T-cell (primary cell): ENCODE measurements around the gene DSCAML1. TPM values are rescaled to one million over a fixed set of nuclear protein-coding genes. Genes with fewer than 3 reads are reported as not detected.

Experiments
- ATAC-seq, 4 experiments: fragments of 200-7000 bp in 3 of 4; fragments of 150-1000 bp in 1 of 4; cut with Tn5 transposase; replicated peaks in 1 of 4; 1 replicate in 3 of 4; 2 replicates in 1 of 4; pipeline ENCODE4 v1.10.0; 2021; ENCODE audit warnings: moderate library complexity in 3 of 4, mild to moderate bottlenecking in 2 of 4, moderate number of reproducible peaks in 1 of 4
- CTCF ChIA-PET, 2 donors: fragments of 300-600 bp; sonication (Branson Sonifier 250); formaldehyde crosslinking; loops; one replicate each; lab custom pipeline; 2022; ENCODE audit warnings: antibody characterized with exemption in 2 of 2; lab: Charles Lee
- POLR2A ChIA-PET, 2 donors: fragments of 300-600 bp; sonication (Branson Sonifier 250); formaldehyde crosslinking; loops; one replicate each; lab custom pipeline; 2022; ENCODE audit warnings: antibody characterized with exemption in 2 of 2; lab: Charles Lee
- DNase-seq, 35 experiments: peaks; one replicate each; pipeline versions ENCODE4 v3.0.0 to v3.0.0-alpha.2; 2013 to 2023
- H3K27ac ChIP-seq: one replicate; pipeline ENCODE4 v1.5.1; 2013; ENCODE audit warnings: low read length
- H3K27me3 ChIP-seq, 2 experiments: replicated peaks in 1 of 2; 1 replicate in 1 of 2; 2 replicates in 1 of 2; pipeline versions ENCODE4 v1.6.1 to v1.7.0; 2013; ENCODE audit warnings: low read length in 1 of 2, mixed read lengths in 1 of 2; ENCODE audit not compliant: control insufficient read depth in 2 of 2, insufficient read depth in 2 of 2; ENCODE audit errors: extremely low read depth in 1 of 2
- H3K36me3 ChIP-seq, 2 donors: 1 replicate in 1 of 2; 2 replicates in 1 of 2; pipeline versions ENCODE4 v1.6.1 to v1.7.0; 2013; ENCODE audit warnings: low read length in 1 of 2; ENCODE audit not compliant: control insufficient read depth in 2 of 2, insufficient read depth in 1 of 2; ENCODE audit errors: extremely low read depth in 1 of 2
- H3K4me1 ChIP-seq, 2 experiments: 1 replicate in 1 of 2; 2 replicates in 1 of 2; pipeline versions ENCODE4 v1.6.1 to v1.7.0; 2013; ENCODE audit warnings: low read length in 2 of 2, mixed read lengths in 1 of 2; ENCODE audit not compliant: insufficient read depth in 2 of 2, control insufficient read depth in 1 of 2; ENCODE audit errors: extremely low read depth in 1 of 2
- H3K4me3 ChIP-seq, 2 donors: 1 replicate in 1 of 2; 2 replicates in 1 of 2; pipeline versions ENCODE4 v1.5.1 to v1.7.0; 2013; ENCODE audit warnings: mild to moderate bottlenecking in 2 of 2, low read length in 1 of 2, moderate library complexity in 1 of 2; ENCODE audit not compliant: control insufficient read depth in 1 of 2; ENCODE audit errors: extremely low read depth in 1 of 2
- H3K9me3 ChIP-seq: 2 replicates; pipeline ENCODE4 v1.7.0; 2013
- H3K27ac Mint-ChIP-seq, 2 donors: one replicate each; pipeline ENCODE4 v1.8.0; 2020 to 2021; ENCODE audit warnings: mild to moderate bottlenecking in 2 of 2, mixed read lengths in 2 of 2
- H3K27me3 Mint-ChIP-seq, 2 donors: one replicate each; pipeline ENCODE4 v1.8.0; 2021 to 2022; ENCODE audit warnings: mixed read lengths in 2 of 2
- H3K36me3 Mint-ChIP-seq: one replicate; pipeline ENCODE4 v1.8.0; 2021; ENCODE audit warnings: mixed read lengths
- H3K4me1 Mint-ChIP-seq, 3 donors: one replicate each; pipeline ENCODE4 v1.8.0; 2020 to 2022; ENCODE audit warnings: mixed read lengths in 3 of 3, mild to moderate bottlenecking in 1 of 3
- H3K4me3 Mint-ChIP-seq, 3 donors: one replicate each; pipeline ENCODE4 v1.8.0; 2020 to 2022; ENCODE audit warnings: mild to moderate bottlenecking in 3 of 3, mixed read lengths in 3 of 3, moderate library complexity in 3 of 3
- H3K9me3 Mint-ChIP-seq, 3 donors: one replicate each; pipeline ENCODE4 v1.8.0; 2020 to 2022; ENCODE audit warnings: mixed read lengths in 3 of 3
- WGBS: methylation state at CpG from one replicate; pipeline ENCODE4 v1.1.5; 2013; ENCODE audit warnings: missing lambda C conversion rate; ENCODE audit not compliant: insufficient coverage; 5-methylcytosine and 5-hydroxymethylcytosine counted together
- total RNA-seq, 35 experiments: library from RNA in 6 of 35; stranded (reverse) in 6 of 35; fragments of 120-200 nt in 1 of 35; gene quantifications; one replicate each; pipeline versions ENCODE4 v1.2.1 to v1.2.4 and lab custom pipeline; 2013 to 2026

Gene DSCAML1
- total RNA-seq, 5 donors from 2014 or later (not counting 1 experiment from before 2014, with no cell fraction given) = 0.15 to 2.4 (median 0.96) TPM

DNA sequence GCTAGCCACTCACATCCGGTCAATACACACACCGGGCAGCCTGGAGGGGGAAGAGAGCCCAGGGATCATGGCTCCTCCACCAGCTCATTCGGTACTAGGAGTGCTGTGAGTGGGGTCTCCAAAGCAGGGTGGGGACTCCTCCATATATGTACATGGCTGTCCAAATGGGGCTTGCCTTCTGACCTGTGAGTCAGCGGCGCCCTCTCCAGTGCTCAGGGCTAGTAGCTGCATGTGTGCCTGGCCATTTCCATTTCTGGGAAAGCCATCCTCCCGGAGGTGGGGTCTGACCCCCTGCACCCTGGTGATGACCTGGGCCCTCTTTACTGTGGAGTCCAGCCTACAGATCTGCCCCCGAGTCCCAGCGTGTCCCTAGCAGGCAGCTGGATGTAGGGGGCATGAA, 287.5 kb downstream of the DSCAML1 start:
- no peaks in the 10 kb centered on the region for H3K4me1 ChIP-seq
- H3K36me3 ChIP-seq = no peaks in the 10 kb centered on the region
- no peak for DNase-seq
- ChIA-PET POLR2A (no interaction called here), CTCF (no interaction called here)
- no peak for ATAC-seq
- no peaks in the 10 kb centered on the region for H3K9me3 Mint-ChIP-seq
- no peak overlapping the region for H3K4me3 ChIP-seq
- WGBS = no CpG with 5 or more reads among the region's 8 CpGs
- no peak overlapping the region for H3K27ac Mint-ChIP-seq
- no peaks in the 10 kb centered on the region for H3K36me3 Mint-ChIP-seq
- peaks cover 0 to 50% of the 10 kb centered on the region in 2 experiments for H3K27me3 ChIP-seq
- H3K9me3 ChIP-seq = no peaks in the 10 kb centered on the region
- no peaks in the 10 kb centered on the region for H3K4me1 Mint-ChIP-seq
- H3K27ac ChIP-seq = no peak overlapping the region
- H3K4me3 Mint-ChIP-seq = no peak overlapping the region
- peaks cover 0 to 25% of the 10 kb centered on the region in 2 donors for H3K27me3 Mint-ChIP-seq

DNA sequence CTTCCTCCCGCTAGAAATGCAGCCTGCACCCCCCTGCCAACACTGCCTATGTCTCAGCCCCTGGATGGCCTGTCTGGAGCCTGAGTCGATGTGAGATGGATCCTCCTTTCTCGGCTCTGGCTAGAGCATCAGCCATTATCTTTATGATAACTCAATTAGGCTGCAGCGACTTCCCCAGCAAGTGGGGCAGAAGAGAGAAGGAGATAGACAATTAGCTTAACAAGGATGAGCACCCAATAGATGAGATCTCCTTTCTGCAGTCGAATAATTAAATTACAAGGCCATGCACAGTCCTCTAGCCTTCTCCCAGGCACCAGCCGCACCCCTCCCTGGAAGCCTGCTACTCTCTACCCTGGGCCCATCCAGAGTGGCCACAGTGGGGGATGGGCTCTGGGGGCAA, 290.0 kb downstream of the DSCAML1 start:
- no peaks in the 10 kb centered on the region for H3K4me1 Mint-ChIP-seq
- peaks cover 3 to 33% of the 10 kb centered on the region in 2 donors for H3K27me3 Mint-ChIP-seq
- H3K4me1 ChIP-seq = no peaks in the 10 kb centered on the region
- POLR2A ChIA-PET = no interaction called here
- H3K9me3 Mint-ChIP-seq = no peaks in the 10 kb centered on the region
- no peaks in the 10 kb centered on the region for H3K36me3 Mint-ChIP-seq
- CTCF ChIA-PET = no interaction called here
- H3K27ac ChIP-seq = no peak overlapping the region
- DNase-seq = no peak
- peaks cover 0 to 53% of the 10 kb centered on the region in 2 experiments for H3K27me3 ChIP-seq
- no peak overlapping the region for H3K4me3 Mint-ChIP-seq
- no peak overlapping the region for H3K27ac Mint-ChIP-seq
- WGBS = 100% methylated on average over 1 of the region's 6 CpGs
- no peaks in the 10 kb centered on the region for H3K36me3 ChIP-seq
- no peak overlapping the region for H3K4me3 ChIP-seq
- H3K9me3 ChIP-seq = no peaks in the 10 kb centered on the region
- no peak for ATAC-seq

DNA sequence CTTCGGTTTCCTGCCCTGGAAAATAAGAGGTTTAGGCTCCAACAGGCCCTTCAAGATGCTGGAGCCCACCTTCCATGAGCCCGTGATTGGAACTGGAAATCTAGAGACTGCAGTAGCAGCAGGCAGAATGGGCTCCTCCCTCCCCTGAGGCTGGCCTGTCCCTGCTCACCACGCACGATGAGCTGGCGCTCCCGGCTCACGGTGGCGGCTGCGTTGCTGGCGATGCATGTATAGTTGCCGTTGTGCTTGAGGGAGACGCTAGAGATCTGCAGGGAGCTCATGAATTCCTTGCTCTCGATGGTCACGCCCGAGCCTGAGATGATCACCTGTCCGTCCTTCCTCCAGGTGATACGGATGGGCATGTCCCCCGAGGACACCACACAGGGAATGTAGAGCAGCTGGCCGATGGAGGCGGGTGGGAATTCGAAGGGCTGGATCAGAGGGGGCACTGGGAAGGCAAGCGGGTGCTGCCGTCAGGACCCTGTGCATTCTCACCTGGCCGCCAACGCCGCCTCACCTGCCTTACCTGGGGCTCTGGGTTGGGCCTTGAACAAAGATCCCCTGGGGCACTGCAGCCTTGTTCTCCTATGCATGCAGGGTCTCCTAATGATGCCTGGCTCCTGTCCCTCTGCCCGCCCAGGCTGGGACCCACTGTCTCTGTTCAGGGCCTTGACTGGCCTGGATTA, 291.6 kb downstream of the DSCAML1 start:
- Histone ChIP-seq H3K9me3 (no peaks in the 10 kb centered on the region), H3K4me3 (no peak overlapping the region), H3K27me3 (peaks cover 0 to 55% of the 10 kb centered on the region in 2 experiments), H3K4me1 (no peaks in the 10 kb centered on the region), H3K27ac (no peak overlapping the region), H3K36me3 (no peaks in the 10 kb centered on the region)
- no peak for DNase-seq
- Mint-ChIP-seq H3K27ac (no peak overlapping the region), H3K9me3 (no peaks in the 10 kb centered on the region), H3K27me3 (peaks cover 3 to 31% of the 10 kb centered on the region in 2 donors), H3K4me1 (no peaks in the 10 kb centered on the region), H3K36me3 (no peaks in the 10 kb centered on the region), H3K4me3 (no peak overlapping the region)
- ATAC-seq = no peak
- WGBS = 89% methylated on average over 27 of the region's 27 CpGs
- POLR2A ChIA-PET = no interaction called here
- CTCF ChIA-PET = interaction anchor here in 1 of 2 donors (0.6 kb wide), 1 partner anchor 666 kb away, joined by 3 read pairs; no protein-coding TSS in a partner anchor

DNA sequence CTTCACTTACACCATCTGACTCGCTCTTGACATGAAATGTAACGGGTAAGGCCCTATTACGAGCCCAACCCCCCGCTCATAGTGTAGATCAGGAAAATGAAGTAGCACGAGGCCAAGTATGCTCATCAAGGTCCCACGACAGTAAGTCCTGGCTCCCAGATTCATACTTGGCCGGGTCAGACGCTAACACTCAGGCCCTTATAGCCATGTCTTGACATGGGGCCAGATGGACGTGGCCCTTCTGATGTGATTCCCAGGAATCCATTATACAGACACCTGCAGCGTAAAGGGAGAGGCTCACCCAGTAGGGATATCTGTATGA, 294.3 kb downstream of the DSCAML1 start:
- Mint-ChIP-seq H3K4me1 (no peaks in the 10 kb centered on the region), H3K9me3 (no peaks in the 10 kb centered on the region), H3K27me3 (peaks cover 3 to 23% of the 10 kb centered on the region in 2 donors), H3K27ac (no peak overlapping the region), H3K36me3 (no peaks in the 10 kb centered on the region), H3K4me3 (no peak overlapping the region)
- Histone ChIP-seq H3K9me3 (no peaks in the 10 kb centered on the region), H3K4me1 (no peaks in the 10 kb centered on the region), H3K36me3 (no peaks in the 10 kb centered on the region), H3K4me3 (no peak overlapping the region), H3K27me3 (peaks cover 0 to 53% of the 10 kb centered on the region in 2 experiments), H3K27ac (no peak overlapping the region)
- ChIA-PET POLR2A (no interaction called here), CTCF (no interaction called here)
- ATAC-seq = no peak
- WGBS = 84% methylated on average over 8 of the region's 10 CpGs
- DNase-seq = no peak

DNA sequence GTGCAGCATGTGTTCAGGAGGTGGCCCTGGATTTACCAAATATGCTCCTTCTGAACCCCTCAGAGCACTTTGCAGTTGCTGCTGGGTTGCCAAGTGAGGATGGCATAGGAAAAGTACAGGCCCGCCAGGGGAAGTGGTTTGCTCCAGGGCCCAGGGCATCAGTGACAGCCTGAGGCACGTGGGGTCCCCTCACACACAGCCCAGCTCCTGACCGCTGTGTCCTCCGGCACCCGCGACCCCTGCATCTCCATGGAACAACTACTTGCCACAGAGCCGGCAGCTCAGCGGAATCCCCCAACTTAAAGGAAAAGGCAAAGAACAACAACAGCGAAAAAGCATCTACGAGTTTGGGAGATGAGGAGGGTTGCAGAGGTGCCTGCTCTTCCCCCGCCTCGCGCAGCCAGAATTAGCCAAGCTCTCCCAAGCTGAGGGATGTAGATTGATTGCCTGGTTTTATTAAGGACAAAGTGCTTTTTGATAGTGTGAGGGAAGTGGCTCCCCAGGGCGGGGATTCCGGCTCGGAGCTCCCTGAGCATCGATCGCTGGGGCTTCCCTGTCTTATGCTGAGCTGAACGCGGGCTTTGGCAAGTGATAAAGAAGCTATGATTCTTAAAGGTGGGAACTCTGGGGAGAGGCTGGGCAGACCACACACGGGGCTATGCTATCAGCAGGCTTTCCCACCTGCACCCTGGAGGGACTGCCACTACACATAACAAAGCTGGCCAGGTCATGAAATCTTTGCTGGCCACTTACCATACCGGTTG, 294.8 kb downstream of the DSCAML1 start:
- ATAC-seq (no peak), DNase-seq (no peak)
- Mint-ChIP-seq H3K27me3 (peaks cover 3 to 20% of the 10 kb centered on the region in 2 donors), H3K4me3 (no peak overlapping the region), H3K27ac (no peak overlapping the region), H3K36me3 (no peaks in the 10 kb centered on the region), H3K9me3 (no peaks in the 10 kb centered on the region), H3K4me1 (no peaks in the 10 kb centered on the region)
- Histone ChIP-seq H3K27me3 (peaks cover 0 to 50% of the 10 kb centered on the region in 2 experiments), H3K36me3 (no peaks in the 10 kb centered on the region), H3K27ac (no peak overlapping the region), H3K4me1 (no peaks in the 10 kb centered on the region), H3K9me3 (no peaks in the 10 kb centered on the region), H3K4me3 (no peak overlapping the region)
- CTCF ChIA-PET = no interaction called here
- 77% methylated on average over 10 of the region's 22 CpGs for WGBS
- POLR2A ChIA-PET = no interaction called here

DNA sequence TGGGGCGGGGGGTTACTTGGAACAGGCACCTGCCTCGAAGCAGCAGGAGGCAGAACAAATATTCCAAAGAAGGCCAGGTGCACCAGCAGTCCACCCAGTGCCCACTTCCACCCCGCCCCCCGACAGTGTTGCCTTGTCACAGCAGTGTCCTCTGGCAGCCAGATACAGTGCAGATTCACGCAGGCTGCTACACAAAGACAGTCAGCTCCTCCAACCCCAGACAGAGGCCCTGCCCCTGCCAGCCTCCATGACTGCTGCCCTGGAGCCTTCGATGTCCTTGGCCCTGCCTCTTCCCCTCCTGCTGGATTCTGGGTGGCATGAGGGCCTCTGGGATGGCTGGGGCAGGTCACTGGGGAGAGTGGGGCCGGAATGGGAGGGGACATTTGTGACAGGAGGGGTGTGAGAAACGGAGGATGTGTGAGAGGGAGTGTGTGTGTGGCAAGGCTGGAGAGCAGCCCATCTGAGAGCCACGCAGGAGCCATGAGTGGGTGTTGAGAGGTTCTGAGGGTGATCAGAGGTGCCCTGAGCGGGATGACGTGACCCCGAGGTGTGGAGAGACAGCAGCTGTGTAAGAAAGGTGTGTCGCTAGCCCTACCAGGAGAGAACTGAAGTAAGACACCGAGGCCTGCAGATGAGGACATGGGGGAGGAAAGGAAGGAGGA, 295.6 kb downstream of the DSCAML1 start:
- H3K36me3 Mint-ChIP-seq = no peaks in the 10 kb centered on the region
- Histone ChIP-seq H3K4me1 (no peaks in the 10 kb centered on the region), H3K27ac (no peak overlapping the region), H3K4me3 (no peak overlapping the region), H3K36me3 (no peaks in the 10 kb centered on the region), H3K27me3 (peaks cover 0 to 48% of the 10 kb centered on the region in 2 experiments), H3K9me3 (no peaks in the 10 kb centered on the region)
- POLR2A ChIA-PET = no interaction called here
- H3K4me1 Mint-ChIP-seq = no peaks in the 10 kb centered on the region
- DNase-seq = no peak
- no peak for ATAC-seq
- H3K9me3 Mint-ChIP-seq = no peaks in the 10 kb centered on the region
- CTCF ChIA-PET = no interaction called here
- WGBS = 72% methylated on average over 14 of the region's 14 CpGs
- peaks cover 3 to 26% of the 10 kb centered on the region in 2 donors for H3K27me3 Mint-ChIP-seq
- H3K27ac Mint-ChIP-seq = no peak overlapping the region
- H3K4me3 Mint-ChIP-seq = no peak overlapping the region
